ENCODE results near the gene GPN2. TPM values are rescaled to one million over a fixed set of nuclear protein-coding genes. Genes with fewer than 3 reads are reported as not detected.

Gene GPN2
- total RNA-seq, 1 donor from 2014 or later, result 6.8 TPM

DNA sequence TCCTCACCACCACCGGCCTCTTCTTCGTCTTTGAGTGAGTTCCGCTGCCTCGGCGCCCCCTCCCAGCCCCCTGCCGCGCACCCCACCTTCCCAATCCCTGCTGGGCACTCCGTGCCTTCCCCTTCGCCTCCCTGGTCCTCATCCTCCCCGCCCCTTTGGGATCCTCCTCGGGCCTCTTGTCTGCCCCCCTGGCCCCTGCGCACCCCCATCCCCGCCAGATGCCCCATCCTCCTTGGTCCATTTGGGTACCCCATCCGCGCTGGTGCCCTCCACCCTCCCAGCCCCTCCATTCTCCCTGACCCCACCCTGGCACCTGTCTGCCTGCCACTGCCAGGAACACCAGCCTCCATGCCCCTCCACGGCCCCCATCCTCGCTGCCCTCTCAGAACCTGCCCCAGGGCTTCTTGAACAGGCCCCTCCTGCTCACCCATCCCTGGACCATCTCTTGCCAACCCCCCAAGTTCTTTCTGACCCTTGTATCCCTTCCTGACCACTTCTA lies 62.9 kb downstream of the GPN2 start:
- Mint-ChIP-seq H3K27ac (peak overlapping the region; percentile 31), H3K4me3 (peak overlapping the region; percentile 92), H3K9me3 (no peaks in the 10 kb centered on the region), H3K27me3 (ENCODE audit: insufficient read depth, low read depth) (peaks cover 14% of the 10 kb centered on the region), H3K36me3 (peaks cover 6% of the 10 kb centered on the region), H3K4me1 (peaks cover 25% of the 10 kb centered on the region)
- H3F3A ChIP-seq (ENCODE audit: low read depth), result peaks cover 20% of the 10 kb centered on the region
- H3K27ac ChIP-seq, result no peak overlapping the region
- H3K4me1 ChIP-seq, result peaks cover 30% of the 10 kb centered on the region
- TF ChIP-seq EZH2 (IDR thresholded peaks at IDR 0.05) (no peak), EZH2phosphoT487 (IDR thresholded peaks at IDR 0.05) (no peak)
- TF ChIP-seq, protein P1, sequence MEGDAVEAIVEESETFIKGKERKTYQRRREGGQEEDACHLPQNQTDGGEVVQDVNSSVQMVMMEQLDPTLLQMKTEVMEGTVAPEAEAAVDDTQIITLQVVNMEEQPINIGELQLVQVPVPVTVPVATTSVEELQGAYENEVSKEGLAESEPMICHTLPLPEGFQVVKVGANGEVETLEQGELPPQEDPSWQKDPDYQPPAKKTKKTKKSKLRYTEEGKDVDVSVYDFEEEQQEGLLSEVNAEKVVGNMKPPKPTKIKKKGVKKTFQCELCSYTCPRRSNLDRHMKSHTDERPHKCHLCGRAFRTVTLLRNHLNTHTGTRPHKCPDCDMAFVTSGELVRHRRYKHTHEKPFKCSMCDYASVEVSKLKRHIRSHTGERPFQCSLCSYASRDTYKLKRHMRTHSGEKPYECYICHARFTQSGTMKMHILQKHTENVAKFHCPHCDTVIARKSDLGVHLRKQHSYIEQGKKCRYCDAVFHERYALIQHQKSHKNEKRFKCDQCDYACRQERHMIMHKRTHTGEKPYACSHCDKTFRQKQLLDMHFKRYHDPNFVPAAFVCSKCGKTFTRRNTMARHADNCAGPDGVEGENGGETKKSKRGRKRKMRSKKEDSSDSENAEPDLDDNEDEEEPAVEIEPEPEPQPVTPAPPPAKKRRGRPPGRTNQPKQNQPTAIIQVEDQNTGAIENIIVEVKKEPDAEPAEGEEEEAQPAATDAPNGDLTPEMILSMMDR (IDR thresholded peaks at IDR 0.05), result no peak
- peak overlapping the region; percentile 99 for H3K4me2 ChIP-seq
- peaks cover 51% of the 10 kb centered on the region for H3K79me2 ChIP-seq (ENCODE audit: low read depth)
- no peak overlapping the region for H2AFZ ChIP-seq (replicated peaks)
- no peaks in the 10 kb centered on the region for H3K36me3 ChIP-seq
- no peaks in the 10 kb centered on the region for H3K27me3 ChIP-seq
- peak overlapping the region; percentile 94 for H3K4me3 ChIP-seq
- no peaks in the 10 kb centered on the region for H3K9me3 ChIP-seq (ENCODE audit: low read depth)
- H3K9ac ChIP-seq, result peak overlapping the region; percentile 84
- DNase-seq (ENCODE audit: low spot score), result no peak
- peaks cover 49% of the 10 kb centered on the region for H4K20me1 ChIP-seq (ENCODE audit: low read depth)

DNA sequence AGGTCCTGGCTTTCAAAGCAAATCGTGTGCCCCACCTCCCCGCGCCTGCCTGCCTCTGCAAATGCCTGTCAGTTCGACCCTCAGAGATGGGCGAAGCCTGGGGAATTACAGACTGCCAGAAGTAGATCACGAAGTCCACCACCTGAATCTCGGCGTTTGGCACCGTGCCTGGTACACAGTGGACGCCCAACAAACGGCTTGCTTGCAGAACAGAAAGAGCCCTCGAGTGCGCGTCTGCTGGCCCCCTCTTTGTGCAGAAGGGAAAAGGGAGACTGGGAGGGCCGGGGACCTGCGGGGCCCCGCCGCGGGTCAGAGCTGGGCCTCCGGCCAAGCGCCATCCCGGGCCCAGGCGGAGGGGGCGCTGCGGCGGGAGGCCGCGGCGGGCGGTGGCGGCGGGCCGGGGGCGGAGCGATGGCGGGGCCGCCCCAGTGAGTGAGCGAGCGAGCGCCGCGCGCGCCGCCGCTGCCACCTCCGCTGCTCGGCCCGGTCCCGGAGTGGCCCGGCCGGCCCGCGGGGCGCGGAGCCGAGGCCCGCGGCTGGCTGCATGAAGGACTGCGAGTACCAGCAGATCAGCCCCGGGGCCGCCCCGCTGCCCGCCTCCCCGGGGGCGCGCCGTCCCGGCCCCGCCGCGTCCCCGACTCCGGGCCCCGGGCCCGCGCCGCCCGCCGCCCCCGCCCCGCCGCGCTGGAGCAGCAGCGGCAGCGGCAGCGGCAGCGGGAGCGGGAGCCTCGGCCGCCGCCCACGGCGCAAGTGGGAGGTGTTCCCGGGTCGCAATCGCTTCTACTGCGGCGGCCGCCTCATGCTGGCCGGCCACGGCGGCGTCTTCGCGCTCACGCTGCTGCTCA lies 63.6 kb downstream of the GPN2 start, which contains the start of gene ZDHHC18:
TSS of gene ZDHHC18 (plus strand) at position 428 of the 845 bp plus-strand sequence. CDS start at position 545, 117 bp downstream.
- H3K4me3 Mint-ChIP-seq, result peak within 1 kb of the TSS; percentile 99
- peaks cover 42% of the 10 kb centered on the region for H4K20me1 ChIP-seq (ENCODE audit: low read depth)
- peaks cover 46% of the 10 kb centered on the region for H3K79me2 ChIP-seq (ENCODE audit: low read depth)
- H3K4me2 ChIP-seq, result peak within 1 kb of the TSS; percentile 99
- H3K4me1 ChIP-seq, result peaks cover 30% of the 10 kb centered on the region
- no peak for TF ChIP-seq EZH2 (IDR thresholded peaks at IDR 0.05)
- TF ChIP-seq, protein P1 (IDR thresholded peaks at IDR 0.05), result peak; percentile 52
- H3K4me1 Mint-ChIP-seq, result peaks cover 25% of the 10 kb centered on the region
- DNase-seq (ENCODE audit: low spot score), result peak; percentile 89
- peak within 1 kb of the TSS; percentile 94 for H3K4me3 ChIP-seq
- peaks cover 14% of the 10 kb centered on the region for H3K27me3 Mint-ChIP-seq (ENCODE audit: insufficient read depth, low read depth)
- H3F3A ChIP-seq (ENCODE audit: low read depth), result peaks cover 20% of the 10 kb centered on the region
- H3K9me3 ChIP-seq (ENCODE audit: low read depth), result no peaks in the 10 kb centered on the region
- H3K9me3 Mint-ChIP-seq, result no peaks in the 10 kb centered on the region
- peak within 1 kb of the TSS; percentile 84 for H3K9ac ChIP-seq
- peaks cover 2% of the 10 kb centered on the region for H3K36me3 Mint-ChIP-seq
- H3K27me3 ChIP-seq, result no peaks in the 10 kb centered on the region
- no peaks in the 10 kb centered on the region for H3K36me3 ChIP-seq
- no peak within 1 kb of the TSS for H3K27ac ChIP-seq
- H2AFZ ChIP-seq (replicated peaks), result peak within 1 kb of the TSS; percentile 92
- peak within 1 kb of the TSS; percentile 98 for H3K27ac Mint-ChIP-seq

Other genes with a start within 250 kb of the GPN2 start
- 43.1 and 70.6 TPM in 2 replicates for gene ARID1A, start 194.3 kb downstream of the GPN2 start, total RNA-seq (ENCODE audit: low replicate concordance)
- gene PIGV, start 102.3 kb downstream of the GPN2 start, total RNA-seq (ENCODE audit: low replicate concordance), result 19.4 and 19.7 TPM in 2 replicates
- gene ZDHHC18, start 63.6 kb downstream of the GPN2 start, total RNA-seq (ENCODE audit: low replicate concordance), result 30.4 and 52.2 TPM in 2 replicates
- gene SFN, start 27.1 kb downstream of the GPN2 start, total RNA-seq (ENCODE audit: low replicate concordance), result 0.21 and 0.99 TPM in 2 replicates
- 6.1 and 9.6 TPM in 2 replicates for gene GPATCH3, start 10.2 kb upstream of the GPN2 start, total RNA-seq (ENCODE audit: low replicate concordance)
- gene NR0B2, start 23.7 kb upstream of the GPN2 start, total RNA-seq (ENCODE audit: low replicate concordance), result not detected in 2 replicates
- 28.6 and 49.6 TPM in 2 replicates for gene NUDC, start 31.5 kb upstream of the GPN2 start, total RNA-seq (ENCODE audit: low replicate concordance)
- 1.1 TPM in 1 of 2 replicates, not detected in the other for gene KDF1, start 70.2 kb upstream of the GPN2 start, total RNA-seq (ENCODE audit: low replicate concordance)
- 0.59 and 2.0 TPM in 2 replicates for gene TRNP1, start 103.4 kb upstream of the GPN2 start, total RNA-seq (ENCODE audit: low replicate concordance)
- gene TENT5B, start 122.6 kb upstream of the GPN2 start, total RNA-seq (ENCODE audit: low replicate concordance), result 3.2 and 7.2 TPM in 2 replicates

All from neural progenitor cell (in vitro differentiated cells).